Measurements from ENCODE around the gene FLYWCH2. TPM values are rescaled to one million over a fixed set of nuclear protein-coding genes. Genes with fewer than 3 reads are reported as not detected.
A peak's percentile ranks its signal among the peaks of the same experiment; 100 is the strongest.

Gene FLYWCH2
- total and polyA plus RNA-seq, 7 donors: 27.5 to 64.2 (median 43.2) TPM

GRCh38 chr16:2860826-2861567, 22.0 kb upstream of the FLYWCH2 start:
- peaks cover 0 to 4% (median under 1%) of the 10 kb centered on the region in 4 donors for H3K9me3 ChIP-seq
- no peak for TF ChIP-seq CTCF (IDR thresholded peaks at IDR 0.05)
- TF ChIP-seq POLR2A (IDR thresholded peaks at IDR 0.05): no peak
- no peak for TF ChIP-seq EP300 (IDR thresholded peaks at IDR 0.05)
- no peak for TF ChIP-seq POLR2AphosphoS5 (IDR thresholded peaks at IDR 0.05)
- WGBS, 2 donors: 73 to 85% methylated on average over 8 of the region's 8 CpGs
- no peak for DNase-seq
- peaks cover 13 to 47% (median 34%) of the 10 kb centered on the region in 3 donors for H3K27me3 ChIP-seq
- peaks cover 0 to 4% (median 0%) of the 10 kb centered on the region in 4 donors for H3K4me1 ChIP-seq
- H3K4me3 ChIP-seq: no peak overlapping the region
- intact Hi-C loops (cut with DNase I): no loop called here
- H3K27ac ChIP-seq: no peak overlapping the region
- H3K36me3 ChIP-seq: no peaks in the 10 kb centered on the region

- intact Hi-C loops (cut with DNase I): loop anchor here (5.0 kb wide), 1 partner anchor 183 kb away; the partner anchor contains the start of gene KCTD5
- TF ChIP-seq POLR2A (IDR thresholded peaks at IDR 0.05) (no peak), EP300 (IDR thresholded peaks at IDR 0.05) (no peak), POLR2AphosphoS5 (IDR thresholded peaks at IDR 0.05) (no peak), CTCF (IDR thresholded peaks at IDR 0.05) (no peak)
- 79% methylated on average over 4 of the region's 4 CpGs for WGBS, 2 donors
- H3K27me3 ChIP-seq: peaks cover 0 to 3% (median 0%) of the 10 kb centered on the region in 3 donors
- H3K9me3 ChIP-seq: peaks cover 0 to 4% (median under 1%) of the 10 kb centered on the region in 4 donors
- peaks cover 0 to 6% (median 4%) of the 10 kb centered on the region in 4 donors for H3K4me1 ChIP-seq
- H3K27ac ChIP-seq: no peak overlapping the region
- H3K4me3 ChIP-seq: no peak overlapping the region
- DNase-seq: no peak
- H3K36me3 ChIP-seq: no peaks in the 10 kb centered on the region
These were observed 17.4 kb upstream of the FLYWCH2 start for GRCh38 chr16:2865651-2866050.

GRCh38 chr16:2866431-2866830, 16.6 kb upstream of the FLYWCH2 start:
- DNase-seq: no peak
- Histone ChIP-seq H3K27me3 (no peaks in the 10 kb centered on the region), H3K4me1 (peaks cover 0 to 6% (median 4%) of the 10 kb centered on the region in 4 donors), H3K9me3 (peaks cover 0 to under 1% (median 0%) of the 10 kb centered on the region in 4 donors), H3K36me3 (no peaks in the 10 kb centered on the region), H3K27ac (no peak overlapping the region), H3K4me3 (no peak overlapping the region)
- intact Hi-C loops (cut with DNase I): loop anchor here (5.0 kb wide), 1 partner anchor 184 kb away; the partner anchor contains the start of gene KCTD5
- TF ChIP-seq CTCF (IDR thresholded peaks at IDR 0.05): no peak
- no peak for TF ChIP-seq POLR2AphosphoS5 (IDR thresholded peaks at IDR 0.05)
- no peak for TF ChIP-seq EP300 (IDR thresholded peaks at IDR 0.05)
- no peak for TF ChIP-seq POLR2A (IDR thresholded peaks at IDR 0.05)
- WGBS, 2 donors: 60 to 80% methylated on average over 4 of the region's 4 CpGs

- no peaks in the 10 kb centered on the region for H3K9me3 ChIP-seq
- peaks cover 0 to 6% (median 4%) of the 10 kb centered on the region in 4 donors for H3K4me1 ChIP-seq
- WGBS, 2 donors: 28 to 40% methylated on average over 8 of the region's 8 CpGs
- TF ChIP-seq CTCF (IDR thresholded peaks at IDR 0.05): no peak
- TF ChIP-seq EP300 (IDR thresholded peaks at IDR 0.05): no peak
- no peak for TF ChIP-seq POLR2A (IDR thresholded peaks at IDR 0.05)
- TF ChIP-seq POLR2AphosphoS5 (IDR thresholded peaks at IDR 0.05): no peak
- intact Hi-C loops (cut with DNase I): loop anchor here (5.0 kb wide), 1 partner anchor 185 kb away; the partner anchor contains the start of gene KCTD5
- no peak for DNase-seq
- no peaks in the 10 kb centered on the region for H3K36me3 ChIP-seq
- H3K4me3 ChIP-seq: peak overlapping the region; percentile 56 to 69 (median 61)
- H3K27me3 ChIP-seq: no peaks in the 10 kb centered on the region
- peak overlapping the region; percentile 84 to 91 (median 90) for H3K27ac ChIP-seq
These were observed 15.4 kb upstream of the FLYWCH2 start for GRCh38 chr16:2867661-2867986.
